Testis (tissue), 5 donors: ENCODE results near the gene SPATS2L. TPM values are rescaled to one million over a fixed set of nuclear protein-coding genes. Genes with fewer than 3 reads are reported as not detected.

Experiments
- DNase-seq: peaks from one replicate; pipeline ENCODE4 v3.0.0-alpha.2; 2019
- H3K27ac ChIP-seq, 2 donors: fragments of 200-600 bp; sonication (generic); one replicate each; pipeline ENCODE4 v1.5.1; 2019
- H3K27me3 ChIP-seq: fragments of 200-600 bp; sonication (generic); one replicate; pipeline ENCODE4 v1.5.1; 2019
- H3K36me3 ChIP-seq: fragments of 200-600 bp; sonication (generic); one replicate; pipeline ENCODE4 v1.5.1; 2017; ENCODE audit warnings: low read depth; ENCODE audit errors: missing control alignments
- H3K4me1 ChIP-seq: fragments of 200-600 bp; sonication (generic); one replicate; pipeline ENCODE4 v1.5.1; 2019
- H3K4me3 ChIP-seq, 2 donors: fragments of 200-600 bp; sonication (generic); one replicate each; pipeline ENCODE4 v1.5.1; 2017 to 2019
- H3K9me3 ChIP-seq: fragments of 200-600 bp; sonication (generic); one replicate; pipeline ENCODE4 v1.5.1; 2017
- POLR2A ChIP-seq: fragments of 450-650 bp; IDR thresholded peaks from one replicate; pipeline ENCODE4 v1.6.1; 2017; ENCODE audit warnings: antibody characterized with exemption, mild to moderate bottlenecking, moderate library complexity
- WGBS, 2 donors: methylation state at CpG; one replicate each; pipeline ENCODE4 v1.1.5; 2018; 5-methylcytosine and 5-hydroxymethylcytosine counted together
- intact Hi-C: fragments of 100-400 bp; cut with DNase I; formaldehyde crosslinking; loops from one replicate; pipeline ENCODE4 v1.15.1; 2023; ENCODE audit warnings: low total_unique reads
- long read RNA-seq, 2 donors: transcript quantifications; one replicate each; lab custom pipeline, GENCODE V29; 2026
- polyA plus RNA-seq: library from polyadenylated mRNA; stranded (reverse); fragments of 350-450 nt; fragmentation: Illumina TruSeq; extraction: RNeasy Lipid Tissue Mini Kit (QIAGEN cat#74804); gene quantifications from one replicate; pipeline ENCODE4 v1.2.3, GENCODE V29; 2014; ENCODE audit warnings: low read depth, low replicate concordance; ENCODE audit not compliant: insufficient read depth
- total RNA-seq, 2 donors: library from RNA; depleted of rRNA; stranded (reverse); fragments of >200 nt; gene quantifications; one replicate each; pipeline ENCODE4 v1.2.3, GENCODE V29; 2016
- TF ChIP-seq, protein P1 (sequence below), 3 experiments: fragments of 450-650 bp in 2 of 3; fragments of 200-600 bp in 1 of 3; sonication (generic) in 1 of 3; IDR thresholded peaks; one replicate each; pipeline ENCODE4 v1.5.1; 2016 to 2019; ENCODE audit warnings: antibody characterized with exemption in 3 of 3, mild to moderate bottlenecking in 2 of 3, moderate library complexity in 1 of 3

SPATS2L gene, protein sequence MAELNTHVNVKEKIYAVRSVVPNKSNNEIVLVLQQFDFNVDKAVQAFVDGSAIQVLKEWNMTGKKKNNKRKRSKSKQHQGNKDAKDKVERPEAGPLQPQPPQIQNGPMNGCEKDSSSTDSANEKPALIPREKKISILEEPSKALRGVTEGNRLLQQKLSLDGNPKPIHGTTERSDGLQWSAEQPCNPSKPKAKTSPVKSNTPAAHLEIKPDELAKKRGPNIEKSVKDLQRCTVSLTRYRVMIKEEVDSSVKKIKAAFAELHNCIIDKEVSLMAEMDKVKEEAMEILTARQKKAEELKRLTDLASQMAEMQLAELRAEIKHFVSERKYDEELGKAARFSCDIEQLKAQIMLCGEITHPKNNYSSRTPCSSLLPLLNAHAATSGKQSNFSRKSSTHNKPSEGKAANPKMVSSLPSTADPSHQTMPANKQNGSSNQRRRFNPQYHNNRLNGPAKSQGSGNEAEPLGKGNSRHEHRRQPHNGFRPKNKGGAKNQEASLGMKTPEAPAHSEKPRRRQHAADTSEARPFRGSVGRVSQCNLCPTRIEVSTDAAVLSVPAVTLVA
- total RNA-seq: 10 to 100 TPM; 49.7 to 52.9 TPM
- polyA plus RNA-seq: 67.6 TPM
- long read RNA-seq, donor 1, full-length matches to known transcripts: 13 of 26 reads
- long read RNA-seq, donor 1, partial matches to known transcripts: 13 of 26 reads
- long read RNA-seq, donor 1, other reads (novel, unspliced or antisense): 0 of 26 reads
- long read RNA-seq, donor 2, partial matches to known transcripts: 12 of 18 reads
- long read RNA-seq, donor 2, other reads (novel, unspliced or antisense): 0 of 18 reads

DNA sequence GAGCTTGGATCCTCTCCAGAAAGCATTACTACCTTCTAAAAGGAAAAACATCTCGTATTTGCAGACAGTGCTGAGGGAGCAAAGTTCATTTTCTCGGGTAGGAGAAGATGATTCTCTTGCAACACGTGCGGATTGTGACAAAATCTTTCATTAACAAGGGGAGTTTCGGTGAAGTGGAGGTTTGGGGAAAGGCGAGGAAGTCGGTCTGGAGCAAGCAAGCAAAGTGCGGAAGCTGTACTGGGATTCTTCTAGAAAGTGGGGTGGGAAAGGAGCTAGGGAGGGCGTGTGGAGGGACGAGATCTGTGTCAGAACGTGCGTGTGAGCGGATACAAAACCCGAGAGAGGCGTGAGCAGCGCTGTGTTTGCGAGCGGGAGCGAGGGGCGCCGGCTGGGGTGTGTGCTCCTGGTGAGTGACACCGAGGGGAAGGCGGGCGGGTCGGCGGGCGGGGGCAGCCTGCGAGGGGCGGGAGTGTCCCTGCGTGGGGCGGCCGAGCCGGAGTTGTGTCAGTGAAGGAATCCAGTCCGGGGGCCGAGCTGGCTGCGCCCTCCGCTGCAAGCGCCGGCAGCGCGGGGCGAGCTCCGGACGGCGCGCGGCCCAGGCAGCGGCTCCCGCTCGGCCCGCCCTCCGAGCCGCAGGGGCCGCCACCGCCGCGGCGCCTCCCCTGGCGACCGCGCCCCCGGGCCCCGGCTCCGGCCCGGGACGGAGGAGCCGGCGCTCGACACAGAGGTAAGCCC lies at the start of gene SPATS2L:
SPATS2L (plus strand) TSS at position 498 of the 735 bp plus-strand sequence. CDS start 82,552 bp downstream, outside the sequence.
- Histone ChIP-seq H3K36me3 (no peaks in the 10 kb centered on the region), H3K27me3 (no peaks in the 10 kb centered on the region), H3K9me3 (no peaks in the 10 kb centered on the region), H3K4me3 (peak within 1 kb of the TSS; percentile 79 to 89), H3K27ac (peak within 1 kb of the TSS; percentile 93 to 94), H3K4me1 (peaks cover 9% of the 10 kb centered on the region)
- TF ChIP-seq POLR2A: no peak
- TF ChIP-seq, protein P1, sequence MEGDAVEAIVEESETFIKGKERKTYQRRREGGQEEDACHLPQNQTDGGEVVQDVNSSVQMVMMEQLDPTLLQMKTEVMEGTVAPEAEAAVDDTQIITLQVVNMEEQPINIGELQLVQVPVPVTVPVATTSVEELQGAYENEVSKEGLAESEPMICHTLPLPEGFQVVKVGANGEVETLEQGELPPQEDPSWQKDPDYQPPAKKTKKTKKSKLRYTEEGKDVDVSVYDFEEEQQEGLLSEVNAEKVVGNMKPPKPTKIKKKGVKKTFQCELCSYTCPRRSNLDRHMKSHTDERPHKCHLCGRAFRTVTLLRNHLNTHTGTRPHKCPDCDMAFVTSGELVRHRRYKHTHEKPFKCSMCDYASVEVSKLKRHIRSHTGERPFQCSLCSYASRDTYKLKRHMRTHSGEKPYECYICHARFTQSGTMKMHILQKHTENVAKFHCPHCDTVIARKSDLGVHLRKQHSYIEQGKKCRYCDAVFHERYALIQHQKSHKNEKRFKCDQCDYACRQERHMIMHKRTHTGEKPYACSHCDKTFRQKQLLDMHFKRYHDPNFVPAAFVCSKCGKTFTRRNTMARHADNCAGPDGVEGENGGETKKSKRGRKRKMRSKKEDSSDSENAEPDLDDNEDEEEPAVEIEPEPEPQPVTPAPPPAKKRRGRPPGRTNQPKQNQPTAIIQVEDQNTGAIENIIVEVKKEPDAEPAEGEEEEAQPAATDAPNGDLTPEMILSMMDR (IDR thresholded peaks at IDR 0.05): no peak
- WGBS, 2 donors: 0% methylated on average over 21 to 51 of the region's 69 CpGs
- intact Hi-C loops: loop anchor here (10.0 kb wide), 1 partner anchor 168 kb away; no protein-coding TSS in a partner anchor
- DNase-seq: peak; percentile 87

DNA sequence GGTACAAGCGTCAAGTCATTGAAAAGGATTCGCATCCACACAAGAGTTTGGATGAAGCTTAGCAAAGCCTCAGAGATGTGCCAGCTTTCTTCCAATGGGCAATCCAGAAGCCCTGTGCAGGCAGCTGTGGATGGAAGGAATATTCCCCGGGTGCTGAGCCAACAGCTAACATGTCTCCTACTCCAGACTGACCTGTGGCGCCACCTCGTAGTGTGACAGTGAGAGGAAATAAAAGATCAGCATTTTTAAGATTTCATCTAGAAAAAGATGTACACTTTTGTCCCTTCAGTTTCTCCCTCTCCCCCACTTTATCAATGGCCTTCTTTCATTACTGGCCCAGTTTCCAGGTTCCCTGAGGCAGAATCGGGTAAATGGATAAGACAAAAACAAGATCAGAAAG lies 48.9 kb upstream of the SPATS2L start:
- H3K4me3 ChIP-seq: no peak overlapping the region
- no peaks in the 10 kb centered on the region for H3K4me1 ChIP-seq
- intact Hi-C loops: no loop called here
- TF ChIP-seq, protein P1 (IDR thresholded peaks at IDR 0.05): no peak
- no peak for TF ChIP-seq POLR2A
- H3K27ac ChIP-seq: no peak overlapping the region
- H3K9me3 ChIP-seq: no peaks in the 10 kb centered on the region
- DNase-seq: no peak
- WGBS, 2 donors: 91 to 92% methylated on average over 6 of the region's 6 CpGs
- no peaks in the 10 kb centered on the region for H3K27me3 ChIP-seq
- H3K36me3 ChIP-seq: no peaks in the 10 kb centered on the region

DNA sequence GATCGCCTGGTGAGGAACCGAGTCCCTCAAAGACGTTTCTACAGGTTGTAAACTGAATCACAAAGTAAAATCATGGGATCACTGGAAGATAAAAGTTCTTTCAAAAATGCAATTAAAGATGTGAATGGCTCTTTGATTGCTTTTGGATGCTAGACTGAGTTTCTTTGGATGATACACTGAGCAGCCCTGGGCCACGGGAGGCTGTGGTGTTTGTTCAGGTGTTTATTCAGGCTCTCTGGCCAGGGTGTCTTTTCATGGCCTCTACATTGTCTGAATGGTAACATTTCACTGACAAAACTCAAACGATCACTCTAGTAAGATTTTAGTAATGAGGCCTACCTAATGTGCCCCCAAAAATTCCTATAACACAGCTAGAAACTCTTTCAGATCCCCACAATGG lies 48.4 kb upstream of the SPATS2L start:
- intact Hi-C loops: no loop called here
- H3K36me3 ChIP-seq: no peaks in the 10 kb centered on the region
- no peak overlapping the region for H3K4me3 ChIP-seq
- no peak overlapping the region for H3K27ac ChIP-seq
- no peak for DNase-seq
- no peaks in the 10 kb centered on the region for H3K27me3 ChIP-seq
- H3K9me3 ChIP-seq: no peaks in the 10 kb centered on the region
- 83 to 89% methylated on average over 5 of the region's 5 CpGs for WGBS, 2 donors
- no peaks in the 10 kb centered on the region for H3K4me1 ChIP-seq
- TF ChIP-seq POLR2A: no peak
- TF ChIP-seq, protein P1 (IDR thresholded peaks at IDR 0.05): no peak

DNA sequence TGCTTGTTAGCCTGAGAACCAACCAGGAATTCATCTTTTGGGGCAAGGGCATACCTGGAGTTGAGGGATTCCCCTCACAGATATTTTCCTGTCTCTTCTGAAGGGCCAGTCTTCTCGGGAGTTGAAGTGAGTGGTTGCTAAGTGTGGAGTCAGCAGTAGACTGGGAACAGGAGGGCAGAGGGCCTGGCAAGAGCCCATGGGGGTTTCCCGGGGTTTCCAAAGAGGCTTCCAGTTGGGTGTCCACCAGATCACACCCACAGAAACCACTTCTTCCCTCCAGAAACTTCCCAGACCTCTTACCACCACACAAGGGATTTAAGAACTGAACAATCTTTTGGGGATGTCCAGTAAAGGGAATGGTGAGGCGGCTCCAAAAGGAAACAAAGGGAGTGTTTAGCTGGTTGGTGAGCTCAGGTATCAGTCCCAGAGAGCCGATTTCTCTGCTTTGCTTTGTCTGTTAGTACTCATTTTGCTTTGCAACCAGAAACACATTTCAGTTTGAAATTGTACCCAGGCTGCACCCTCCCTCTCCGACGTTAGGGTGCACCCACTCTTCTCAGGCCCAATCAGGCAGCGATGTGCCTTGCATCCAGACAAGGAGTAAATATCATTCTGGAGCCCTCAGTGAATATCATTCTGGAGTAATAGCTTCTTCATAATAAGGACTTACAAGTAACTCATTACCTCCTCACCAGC lies 47.5 kb upstream of the SPATS2L start:
- no peaks in the 10 kb centered on the region for H3K4me1 ChIP-seq
- H3K36me3 ChIP-seq: no peaks in the 10 kb centered on the region
- H3K4me3 ChIP-seq: no peak overlapping the region
- no peaks in the 10 kb centered on the region for H3K27me3 ChIP-seq
- no peak overlapping the region for H3K27ac ChIP-seq
- WGBS, 2 donors: 73 to 78% methylated on average over 7 of the region's 7 CpGs
- no peaks in the 10 kb centered on the region for H3K9me3 ChIP-seq
- intact Hi-C loops: no loop called here
- DNase-seq: no peak
- TF ChIP-seq, protein P1 (IDR thresholded peaks at IDR 0.05): no peak
- no peak for TF ChIP-seq POLR2A
